HepG2 (cell line): Measurements from ENCODE around the gene ARMC8. TPM values are rescaled to one million over a fixed set of nuclear protein-coding genes. Genes with fewer than 3 reads are reported as not detected.

ENCODE experiments used
- ATAC-seq: fragments of 200-7000 bp; cut with Tn5 transposase; 3 replicates; pipeline ENCODE4 v1.9.1; 2020; ENCODE audit warnings: mild to moderate bottlenecking, moderate library complexity
- BruUV-seq: library from RNA; stranded (reverse); fragments of 400-500 nt; replicated peaks from 2 replicates; lab custom pipeline; 2021; lab: Mats Ljungman, UMichigan
- CTCF ChIA-PET: fragments of 300-600 bp; formaldehyde crosslinking; extraction: SDS; loops from one replicate; lab custom pipeline; 2021; ENCODE audit warnings: low total read pairs, inconsistent platforms, low intra/inter-chr PET ratio; lab: Yijun Ruan, JAX
- POLR2A ChIA-PET: fragments of 350-600 bp; sonication (Branson Sonifier 250); formaldehyde crosslinking; loops from one replicate; lab custom pipeline; 2020; ENCODE audit warnings: antibody characterized with exemption, inconsistent platforms; lab: Yijun Ruan, JAX
- DNase-seq: peaks from one replicate; pipeline ENCODE4 v3.0.0-alpha.2; 2015; ENCODE audit warnings: low spot score
- FAIRE-seq: peaks from 3 replicates; lab custom pipeline; 2011; peaks lifted over from hg19 to GRCh38; lab: Jason Lieb, UNC
- H2AFZ ChIP-seq: one replicate; pipeline ENCODE4 v1.6.1; 2011; ENCODE audit warnings: low read length, inconsistent platforms
- H3K27ac ChIP-seq: fragments of 300-600 bp; 3 replicates; pipeline ENCODE4 v1.8.0; 2011; ENCODE audit warnings: mixed run types, mild to moderate bottlenecking, mixed read lengths, low read length, inconsistent platforms; ENCODE audit not compliant: insufficient read depth; ENCODE audit errors: extremely low read length
- H3K27me3 ChIP-seq, 2 experiments: fragments of 200-600 bp in 1 of 2; 2 replicates in 1 of 2; 3 replicates in 1 of 2; pipeline versions ENCODE4 v1.6.0 to v1.8.0; 2011; ENCODE audit warnings: low read length in 2 of 2, mild to moderate bottlenecking in 2 of 2, moderate library complexity in 2 of 2, inconsistent platforms in 1 of 2; ENCODE audit not compliant: insufficient read depth in 2 of 2, control insufficient read depth in 1 of 2
- H3K36me3 ChIP-seq, 2 experiments: fragments of 200-600 bp in 1 of 2; replicated peaks in 1 of 2; 2 replicates in 1 of 2; 3 replicates in 1 of 2; pipeline versions ENCODE4 v1.5.1 to v1.8.0; 2011; ENCODE audit warnings: low read length in 2 of 2, inconsistent platforms in 1 of 2; ENCODE audit not compliant: insufficient read depth in 2 of 2, control insufficient read depth in 1 of 2
- H3K4me1 ChIP-seq: 2 replicates; pipeline ENCODE4 v1.5.1; 2012; ENCODE audit warnings: low read length, inconsistent platforms; ENCODE audit not compliant: insufficient read depth
- H3K4me2 ChIP-seq: 2 replicates; pipeline ENCODE4 v1.6.0; 2011; ENCODE audit warnings: low read depth, low read length, inconsistent platforms
- H3K4me3 ChIP-seq, 3 experiments: fragments of 200-600 bp in 1 of 3; sonication (generic), shearing (Covaris generic) in 1 of 3; replicated peaks in 1 of 3; 2 replicates each; pipeline ENCODE4 v1.5.1; 2011 to 2016; ENCODE audit warnings: low read length in 3 of 3, inconsistent platforms in 2 of 3, low read depth in 2 of 3, mild to moderate bottlenecking in 2 of 3, control low read depth in 1 of 3, mixed read lengths in 1 of 3; ENCODE audit not compliant: insufficient read depth in 1 of 3
- H3K79me2 ChIP-seq: one replicate; pipeline ENCODE4 v1.6.1; 2011; ENCODE audit warnings: low read length, inconsistent platforms; ENCODE audit not compliant: insufficient read depth
- H3K9ac ChIP-seq: 2 replicates; pipeline ENCODE4 v1.6.0; 2011; ENCODE audit warnings: mild to moderate bottlenecking, low read depth, low read length, inconsistent platforms; ENCODE audit not compliant: insufficient read depth
- H3K9me3 ChIP-seq: 2 replicates; pipeline ENCODE4 v1.5.1; 2012; ENCODE audit warnings: mild to moderate bottlenecking, low read length
- H4K20me1 ChIP-seq: 2 replicates; pipeline ENCODE4 v1.6.0; 2011; ENCODE audit warnings: inconsistent platforms, mild to moderate bottlenecking, low read length, moderate library complexity; ENCODE audit not compliant: insufficient read depth
- AGO2 ChIP-seq: fragments of 200-400 bp; formaldehyde crosslinking; optimal IDR thresholded peaks from 2 replicates; pipeline ENCODE3; 2017; ENCODE audit warnings: mild to moderate bottlenecking, low read depth, low read length, moderate library complexity
- BRF2 ChIP-seq: sonication (generic); formaldehyde crosslinking; IDR thresholded peaks from 2 replicates; pipeline ENCODE4 v1.8.1; 2022; ENCODE audit warnings: mild to moderate bottlenecking, missing genetic modification reagents
- HMG20B ChIP-seq: conservative IDR thresholded peaks from 2 replicates; pipeline ENCODE4 v1.6.1; 2016; ENCODE audit warnings: missing genetic modification reagents, missing compliant biosample characterization
- JDP2 ChIP-seq: sonication (generic); formaldehyde crosslinking; IDR thresholded peaks from 2 replicates; pipeline ENCODE4 v1.8.1; 2022; ENCODE audit warnings: missing genetic modification reagents, borderline replicate concordance
- KDM2A ChIP-seq: sonication (generic); formaldehyde crosslinking; IDR thresholded peaks from 2 replicates; pipeline ENCODE4 v1.4.0; 2020; ENCODE audit warnings: low read depth, missing genetic modification reagents, borderline replicate concordance
- KDM3A ChIP-seq: IDR thresholded peaks from 2 replicates; pipeline ENCODE4 v1.6.1; 2018; ENCODE audit warnings: low read depth, missing compliant biosample characterization
- KDM6A ChIP-seq: IDR thresholded peaks from 2 replicates; pipeline ENCODE4 v1.6.1; 2016; ENCODE audit warnings: low read depth
- NAIF1 ChIP-seq: sonication (generic); formaldehyde crosslinking; IDR thresholded peaks from 2 replicates; pipeline ENCODE4 v1.5.0; 2020; ENCODE audit warnings: mild to moderate bottlenecking, missing genetic modification reagents, borderline replicate concordance
- NCOA5 ChIP-seq: sonication (generic); formaldehyde crosslinking; IDR thresholded peaks from 2 replicates; pipeline ENCODE4 v1.4.0; 2020; ENCODE audit warnings: missing genetic modification reagents
- NR2F1 ChIP-seq, 2 experiments: fragments of 450-650 bp in 1 of 2; formaldehyde crosslinking in 1 of 2; IDR thresholded peaks; 2 replicates each; pipeline versions ENCODE4 v1.5.0 to v1.6.1; 2016 to 2020; ENCODE audit warnings: mild to moderate bottlenecking in 1 of 2, missing compliant biosample characterization in 1 of 2, missing genetic modification reagents in 1 of 2, moderate library complexity in 1 of 2
- PLRG1 ChIP-seq: fragments of 450-650 bp; conservative IDR thresholded peaks from 2 replicates; pipeline ENCODE4 v1.6.1; 2016
- SCMH1 ChIP-seq: sonication (generic); formaldehyde crosslinking; IDR thresholded peaks from 2 replicates; pipeline ENCODE4 v1.9.0; 2021; ENCODE audit warnings: missing genetic modification reagents, mild to moderate bottlenecking, borderline replicate concordance
- SIX1 ChIP-seq: sonication (generic); formaldehyde crosslinking; IDR thresholded peaks from 2 replicates; pipeline ENCODE4 v1.4.0; 2020; ENCODE audit warnings: missing genetic modification reagents, borderline replicate concordance
- THAP11 ChIP-seq: IDR thresholded peaks from 2 replicates; pipeline ENCODE4 v1.6.1; 2016; ENCODE audit warnings: missing biosample characterization, missing genetic modification reagents
- ZNF225 ChIP-seq: sonication (generic); formaldehyde crosslinking; IDR thresholded peaks from 2 replicates; pipeline ENCODE4 v1.4.0; 2020; ENCODE audit warnings: mild to moderate bottlenecking, missing genetic modification reagents
- ZNF232 ChIP-seq: sonication (generic); formaldehyde crosslinking; IDR thresholded peaks from 2 replicates; pipeline ENCODE4 v1.4.0; 2020; ENCODE audit warnings: missing genetic modification reagents, borderline replicate concordance
- ZNF572 ChIP-seq: sonication (generic); formaldehyde crosslinking; IDR thresholded peaks from 2 replicates; pipeline ENCODE4 v1.5.1; 2020; ENCODE audit warnings: mild to moderate bottlenecking, missing genetic modification reagents
- ZNF709 ChIP-seq: sonication (generic); formaldehyde crosslinking; IDR thresholded peaks from 2 replicates; pipeline ENCODE4 v1.5.0; 2020; ENCODE audit warnings: mild to moderate bottlenecking, missing genetic modification reagents
- ZSCAN25 ChIP-seq: sonication (generic); formaldehyde crosslinking; IDR thresholded peaks from 2 replicates; pipeline ENCODE4 v1.8.0; 2022; ENCODE audit warnings: mild to moderate bottlenecking, missing genetic modification reagents
- WGBS: methylation state at CpG from one replicate; pipeline ENCODE4 v1.1.6; 2017; ENCODE audit warnings: low lambda C conversion rate; 5-methylcytosine and 5-hydroxymethylcytosine counted together
- in situ Hi-C: cut with HindIII; loops from 2 replicates; pipeline ENCODE4 v1.10.0; 2017; ENCODE audit warnings: low pct_unique_long_range_greater_than_20kb; ENCODE audit not compliant: extremely low pct_ligation_motif_present
- intact Hi-C: fragments of 100-400 bp; cut with micrococcal nuclease; formaldehyde crosslinking; loops from one replicate; pipeline ENCODE4 v1.10.0; 2022; ENCODE audit not compliant: unreplicated experiment
- polyA plus RNA-seq, 8 experiments: library from polyadenylated mRNA; depleted of rRNA in 3 of 8; stranded (reverse) in 7 of 8; unstranded in 1 of 8; fragments of >200 nt; fragmentation: Illumina TruSeq in 4 of 8; extraction: Trizol in 4 of 8; gene quantifications; 2 replicates each; pipeline versions ENCODE4 v1.2.1 to v1.2.3, GENCODE V29; 2011 to 2016; ENCODE audit warnings: low read depth in 4 of 8, missing spikeins in 1 of 8, mixed read lengths in 1 of 8; ENCODE audit not compliant: insufficient read depth in 1 of 8
- total RNA-seq, 5 experiments: library from RNA; depleted of rRNA; stranded (reverse); fragments of >200 nt; fragmentation: Illumina TruSeq; extraction: Trizol; gene quantifications; 2 replicates each; pipeline ENCODE4 v1.2.3, GENCODE V29; 2016; ENCODE audit warnings: low read depth in 1 of 5

Gene ARMC8
- total and polyA plus RNA-seq, 2 of the 13 experiments (the other 11 are each of a cell fraction or from before 2014, with no cell fraction given), result 38.9 to 55.3 TPM

DNA sequence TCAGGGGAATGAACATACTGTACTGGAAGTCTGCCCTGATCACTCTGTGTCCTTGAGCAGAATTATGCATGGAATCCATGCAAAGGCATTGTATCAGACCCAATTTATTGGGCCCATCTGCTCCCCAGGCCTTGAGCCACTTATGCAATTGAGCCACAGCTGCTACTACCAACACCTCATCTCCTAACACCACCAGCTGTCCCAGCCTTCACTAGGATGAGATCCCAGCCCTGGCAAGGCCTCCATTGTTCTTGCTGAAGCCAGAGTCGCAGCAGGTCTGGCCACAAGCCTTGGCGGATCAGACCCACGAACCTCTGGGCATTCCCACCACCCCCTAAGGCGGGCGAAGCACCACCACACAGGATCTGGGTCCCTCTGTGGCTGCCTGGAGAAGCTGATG is 151.7 kb downstream of the ARMC8 start:
- Histone ChIP-seq H3K36me3 (no peaks in the 10 kb centered on the region), H3K79me2 (no peaks in the 10 kb centered on the region), H4K20me1 (no peaks in the 10 kb centered on the region), H3K27ac (no peak overlapping the region), H3K9me3 (no peaks in the 10 kb centered on the region), H3K27me3 (peaks cover 0 to 4% of the 10 kb centered on the region in 2 experiments; a peak in 2 of 5 replicates), H3K9ac (no peak overlapping the region), H2AFZ (no peak overlapping the region)
- FAIRE-seq, result no peak
- WGBS, result 69% methylated on average over 5 of the region's 5 CpGs
- ATAC-seq, result no peak
- intact Hi-C loops, result no loop called here
- DNase-seq, result no peak
- no TSS peak for BruUV-seq
- ChIA-PET CTCF (no interaction called here), POLR2A (no interaction called here)
- TF ChIP-seq JDP2 (no peak), ZNF709 (no peak), NCOA5 (CRISPR knock-in tag) (no peak), AGO2 (no peak), ZSCAN25 (CRISPR knock-in tag) (no peak), KDM6A (CRISPR knock-in tag) (no peak), ZNF225 (no peak)
- TF ChIP-seq, all 625 proteins: peak for 0
- in situ Hi-C loops, result no loop called here
- Histone ChIP-seq H3K4me2 (no peak overlapping the region), H3K4me1 (0 out of 2 replicates have a peak, but pooled peaks cover 2% of the 10 kb centered on the region), H3K4me3 (no peak overlapping the region)

GRCh38 chr3:138340511-138340910 is 153.4 kb downstream of the ARMC8 start:
- no peak for TF ChIP-seq ZNF572
- TF ChIP-seq NAIF1, result no peak
- no peak for TF ChIP-seq HMG20B (CRISPR knock-in tag)
- TF ChIP-seq PLRG1, result no peak
- TF ChIP-seq THAP11, result no peak
- no peak for TF ChIP-seq ZNF232 (CRISPR knock-in tag)
- no peak for TF ChIP-seq KDM3A (CRISPR knock-in tag)
- no peak for TF ChIP-seq NR2F1 (CRISPR knock-in tag; IDR thresholded peaks at IDR 0.05)
- no peak for TF ChIP-seq BRF2
- no peak for TF ChIP-seq SIX1 (CRISPR knock-in tag)
- no peak for TF ChIP-seq SCMH1 (CRISPR knock-in tag)
- no peak for TF ChIP-seq KDM2A
- Histone ChIP-seq H4K20me1 (no peaks in the 10 kb centered on the region), H3K36me3 (no peaks in the 10 kb centered on the region), H3K9ac (no peak overlapping the region), H3K27me3 (peaks cover 0 to 4% of the 10 kb centered on the region in 2 experiments; a peak in 2 of 5 replicates), H3K79me2 (no peaks in the 10 kb centered on the region), H3K9me3 (no peaks in the 10 kb centered on the region), H3K4me1 (peaks cover 19% of the 10 kb centered on the region), H2AFZ (no peak overlapping the region), H3K4me3 (no peak overlapping the region), H3K4me2 (no peak overlapping the region), H3K27ac (no peak overlapping the region)
- FAIRE-seq (no peak), DNase-seq (no peak), ATAC-seq (no peak)
- CTCF ChIA-PET, result no interaction called here
- BruUV-seq, result no TSS peak
- in situ Hi-C loops, result no loop called here
- 46% methylated on average over 5 of the region's 5 CpGs for WGBS
- intact Hi-C loops, result no loop called here
- POLR2A ChIA-PET, result no interaction called here
